Activated CD8-positive, alpha-beta memory T cell treated with anti-CD3 and anti-CD28 coated beads, Interleukin-2, amount 50 U/mL, for 1 hour (primary cell): ENCODE data around the gene RABGGTA.
"Not testable (repeated sequence)": the region's sequence is repeated elsewhere in the genome, so short reads cannot be mapped to it uniquely, and the experiment has no call there.

Experiments
- DNase-seq: peaks from one replicate; pipeline ENCODE4 v3.0.0-alpha.2; 2020; ENCODE audit errors: extremely low read depth

Gene RABGGTA

DNA sequence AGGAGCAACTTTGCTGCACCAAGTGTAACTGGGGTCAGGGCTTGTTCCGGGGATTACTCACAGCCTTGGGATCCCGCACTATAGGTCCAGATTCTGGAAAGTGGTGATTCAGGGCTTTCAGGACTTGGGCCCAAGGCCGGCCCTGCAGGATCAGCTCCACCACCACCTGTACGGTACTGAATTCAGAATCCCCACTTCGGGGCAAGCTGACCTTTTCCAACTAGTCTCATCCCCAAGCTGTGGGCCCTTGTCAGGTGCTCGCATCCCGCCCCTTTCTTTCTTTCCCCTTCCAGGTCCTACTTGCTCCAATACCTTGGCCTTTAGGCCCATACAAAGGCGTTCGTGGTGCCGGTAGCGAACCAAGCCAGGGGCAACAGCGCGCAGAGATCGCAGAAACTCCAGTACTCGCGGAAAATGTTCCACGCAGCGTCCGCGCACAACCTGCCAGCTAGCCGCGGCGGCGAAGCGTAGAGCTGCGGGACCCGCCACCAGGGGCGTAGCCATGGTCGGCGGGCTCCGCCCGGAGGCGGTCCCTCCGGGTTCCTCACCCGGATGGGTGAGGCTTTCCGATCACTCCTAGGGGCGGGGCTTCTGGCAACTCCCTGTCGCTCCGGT is 29.5 kb downstream of the RABGGTA start:
- peak; percentile 85 for DNase-seq

DNA sequence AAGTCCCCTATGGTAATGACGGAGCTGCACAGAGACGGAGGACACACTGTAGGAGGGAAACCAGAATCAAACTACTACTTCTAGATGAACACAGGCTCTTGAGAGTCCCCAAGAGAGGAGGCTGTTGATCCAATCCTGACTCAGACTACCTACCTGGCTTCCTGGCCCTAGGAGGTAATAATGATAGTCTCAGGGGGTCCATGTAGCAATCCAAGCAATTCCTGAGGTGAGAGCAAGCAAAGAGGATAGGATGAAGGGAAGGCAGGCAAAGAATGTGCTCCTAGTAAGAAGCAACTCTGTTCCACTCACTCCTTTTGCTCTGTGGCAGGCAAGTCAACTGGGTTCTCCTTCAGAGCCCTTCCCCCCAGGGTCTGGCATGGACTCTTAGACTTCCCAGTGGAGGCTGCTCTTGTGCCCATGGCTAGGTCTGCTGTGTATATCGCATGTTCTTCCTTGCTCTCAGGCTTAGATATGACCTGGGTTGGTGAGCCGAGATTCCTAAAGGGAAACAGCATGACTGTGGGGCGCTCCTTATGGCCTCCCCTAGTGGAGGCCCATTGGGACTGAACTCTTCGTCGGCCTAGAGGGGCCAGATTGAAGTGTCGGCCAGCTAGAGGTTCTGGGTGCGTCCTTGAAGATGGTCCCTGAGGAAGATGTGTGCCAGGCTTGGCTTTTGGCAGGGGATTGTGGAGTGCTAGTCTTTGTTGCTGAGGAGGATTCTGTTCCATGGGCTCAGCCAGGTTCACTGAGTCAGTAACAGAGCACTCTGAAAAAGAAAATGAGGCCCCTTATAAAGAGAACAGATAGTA is 31.1 kb downstream of the RABGGTA start:
- DNase-seq, result no peak

DNA sequence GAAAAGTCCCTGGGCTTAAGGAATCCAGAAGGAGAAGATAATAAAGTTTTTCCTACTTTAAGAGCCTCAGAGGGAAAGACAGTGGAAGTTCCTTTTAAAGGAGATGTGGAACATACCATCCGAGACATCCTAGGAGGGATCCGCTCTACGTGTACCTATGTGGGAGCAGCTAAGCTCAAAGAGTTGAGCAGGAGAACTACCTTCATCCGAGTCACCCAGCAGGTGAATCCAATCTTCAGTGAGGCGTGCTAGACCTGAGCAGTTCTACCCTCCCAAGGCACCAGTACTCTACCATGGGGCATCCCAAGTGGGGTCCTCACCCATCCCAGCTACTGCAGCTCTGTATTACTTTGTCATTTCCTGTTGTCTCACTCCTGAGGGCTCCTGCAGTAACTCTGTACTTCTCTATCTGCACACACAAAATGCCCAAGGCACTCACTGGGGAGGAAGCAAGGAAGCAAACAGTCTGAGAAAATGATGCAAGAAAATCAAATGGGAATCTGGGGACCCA is 32.8 kb downstream of the RABGGTA start:
- DNase-seq, result no peak

DNA sequence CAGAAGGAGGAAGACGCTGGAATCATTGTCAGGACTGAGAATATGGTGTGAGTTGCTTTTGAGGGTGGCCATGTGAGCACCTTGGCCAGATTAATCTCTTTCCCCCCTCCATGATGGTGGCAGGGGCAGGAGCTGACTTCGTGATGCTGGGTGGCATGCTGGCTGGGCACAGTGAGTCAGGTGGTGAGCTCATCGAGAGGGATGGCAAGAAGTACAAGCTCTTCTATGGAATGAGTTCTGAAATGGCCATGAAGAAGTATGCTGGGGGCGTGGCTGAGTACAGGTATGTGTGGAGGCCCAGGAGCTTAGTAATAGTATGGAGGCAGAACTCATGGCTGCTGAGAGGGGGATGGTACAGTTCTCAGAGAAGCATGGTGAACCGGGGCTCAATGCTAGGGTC is 33.3 kb downstream of the RABGGTA start:
- no peak for DNase-seq

DNA sequence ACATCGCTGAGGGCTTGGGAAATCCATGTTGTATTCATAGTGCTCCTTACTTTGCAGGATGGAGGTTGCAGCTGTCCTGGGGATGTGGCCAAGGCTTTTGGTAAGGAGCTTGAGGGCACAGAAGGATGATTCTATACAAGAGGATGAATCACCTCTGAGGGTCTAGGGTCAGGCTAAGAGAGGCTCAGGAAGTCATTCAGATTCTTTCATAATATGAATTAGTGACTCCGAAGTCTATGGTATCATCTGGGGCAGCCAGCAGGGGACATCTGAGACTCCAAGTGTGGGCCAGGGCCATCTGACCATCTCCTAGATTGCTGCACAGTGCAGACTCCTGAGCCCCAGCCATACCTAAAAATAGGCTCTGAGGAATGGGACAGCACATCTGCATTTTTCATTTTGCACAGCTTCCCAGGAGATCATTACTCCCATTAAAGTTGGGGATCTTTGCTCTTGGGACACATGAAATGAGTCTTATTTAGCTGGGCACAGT is 33.9 kb downstream of the RABGGTA start:
- DNase-seq, result no peak

DNA sequence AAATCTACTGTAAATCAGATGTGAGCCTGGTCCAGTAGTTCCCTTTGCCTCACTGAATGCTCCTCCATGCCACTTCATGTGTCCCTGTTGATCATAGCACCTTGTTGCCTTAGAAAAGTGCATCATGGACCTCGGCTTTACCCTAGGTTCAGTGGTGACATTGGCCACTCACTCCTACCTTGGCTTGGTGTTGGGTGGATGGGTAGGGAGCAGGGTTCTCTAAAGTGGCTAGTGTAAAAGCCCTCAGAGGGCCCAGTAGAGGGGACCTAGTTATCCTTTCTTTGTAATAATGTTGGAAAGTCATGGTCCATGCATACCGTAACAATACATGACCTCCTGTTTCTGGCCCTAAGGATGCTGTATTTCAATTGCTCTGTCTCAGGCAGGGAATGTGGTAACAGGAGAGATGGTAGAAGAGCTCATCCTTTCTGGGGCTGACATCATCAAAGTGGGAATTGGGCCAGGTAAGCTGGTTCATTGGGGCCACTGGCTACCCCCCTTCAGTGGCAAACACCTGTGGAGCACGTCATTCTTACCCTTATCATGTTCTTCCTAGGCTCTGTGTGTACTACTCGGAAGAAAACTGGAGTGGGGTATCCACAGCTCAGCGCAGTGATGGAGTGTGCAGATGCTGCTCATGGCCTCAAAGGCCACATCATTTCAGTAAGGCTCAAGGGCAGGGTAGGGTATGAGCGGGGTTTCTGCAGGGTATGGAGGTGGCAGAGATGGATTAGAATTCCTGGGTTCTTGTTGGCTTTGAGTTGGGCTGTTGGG is 34.5 kb downstream of the RABGGTA start:
- no peak for DNase-seq

DNA sequence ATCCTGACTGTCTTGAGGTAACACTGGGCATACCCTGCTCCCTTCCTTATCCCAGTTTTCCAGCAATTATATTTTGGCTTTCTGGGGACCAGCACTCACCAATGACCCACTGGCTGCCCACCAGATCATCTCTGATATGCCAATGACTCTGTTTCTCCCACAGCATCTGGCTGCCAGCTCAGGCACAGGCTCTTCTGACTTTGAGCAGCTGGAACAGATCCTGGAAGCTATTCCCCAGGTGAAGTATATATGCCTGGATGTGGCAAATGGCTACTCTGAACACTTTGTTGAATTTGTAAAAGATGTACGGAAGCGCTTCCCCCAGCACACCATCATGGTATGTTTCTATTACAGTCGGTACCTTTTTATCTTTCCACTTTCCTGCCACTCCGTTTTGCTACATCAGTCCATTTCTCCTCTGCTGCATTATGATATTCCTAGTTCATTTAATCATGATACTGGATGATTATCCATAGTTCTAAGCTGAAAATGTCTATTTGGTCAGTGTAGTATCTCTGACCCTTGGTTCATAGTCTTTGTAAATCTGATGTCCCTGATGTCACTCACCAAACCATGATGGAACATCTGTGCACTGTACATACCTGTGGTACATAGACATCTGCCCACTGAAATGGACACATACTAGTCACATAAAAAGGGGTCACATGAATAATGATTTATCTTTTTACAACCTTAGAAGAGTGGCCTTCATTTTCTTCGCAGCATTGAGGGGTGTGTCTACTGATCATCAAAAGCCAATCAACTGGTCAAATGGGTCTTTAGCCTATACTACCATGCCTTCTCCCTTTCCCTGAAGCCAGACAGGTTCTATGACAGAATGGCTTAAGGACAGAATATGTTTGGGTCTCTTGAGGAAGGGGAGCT is 35.4 kb downstream of the RABGGTA start:
- DNase-seq, result no peak

DNA sequence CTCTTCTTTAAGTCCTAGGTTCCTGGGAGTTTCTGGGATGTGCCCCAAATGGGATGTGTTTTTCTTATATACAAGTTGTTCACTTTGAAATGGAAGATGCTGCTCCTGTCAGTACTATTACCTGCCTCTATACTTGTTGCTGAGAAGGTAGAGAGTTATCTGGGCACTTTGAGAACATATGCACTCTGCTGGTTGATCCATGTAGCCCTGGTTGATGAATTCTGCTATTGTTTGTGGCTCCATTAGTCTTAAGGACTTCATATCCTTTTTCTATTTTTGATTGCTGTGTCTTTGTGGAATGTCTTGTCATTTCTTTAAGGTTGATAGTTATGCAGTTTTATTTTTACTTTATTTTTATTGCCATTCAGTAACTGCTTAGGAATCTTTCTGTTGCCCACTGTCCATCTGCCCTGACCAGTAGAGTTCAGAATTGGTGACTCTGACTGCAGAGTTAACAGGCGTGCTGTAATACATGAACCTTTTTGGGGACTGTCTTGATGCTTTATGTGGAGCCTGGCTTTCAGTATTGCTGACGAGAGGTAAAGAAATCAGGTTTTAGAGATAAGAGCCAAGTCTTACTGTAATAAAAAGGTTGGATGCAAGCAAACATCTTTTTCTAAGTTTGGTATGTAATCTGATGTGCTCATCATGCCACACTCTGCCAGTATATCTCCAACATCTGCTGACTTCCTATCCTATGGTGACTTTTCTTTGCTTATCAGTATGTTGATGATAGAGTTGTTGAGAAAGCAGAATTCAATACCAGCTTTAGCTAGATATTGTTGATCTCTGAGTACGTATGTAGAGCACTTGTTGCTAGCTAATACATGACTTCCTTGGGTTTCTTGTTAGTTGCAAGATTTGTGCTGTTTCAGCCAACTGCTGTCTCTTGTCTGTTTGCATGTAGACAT is 37.0 kb downstream of the RABGGTA start:
- no peak for DNase-seq

DNA sequence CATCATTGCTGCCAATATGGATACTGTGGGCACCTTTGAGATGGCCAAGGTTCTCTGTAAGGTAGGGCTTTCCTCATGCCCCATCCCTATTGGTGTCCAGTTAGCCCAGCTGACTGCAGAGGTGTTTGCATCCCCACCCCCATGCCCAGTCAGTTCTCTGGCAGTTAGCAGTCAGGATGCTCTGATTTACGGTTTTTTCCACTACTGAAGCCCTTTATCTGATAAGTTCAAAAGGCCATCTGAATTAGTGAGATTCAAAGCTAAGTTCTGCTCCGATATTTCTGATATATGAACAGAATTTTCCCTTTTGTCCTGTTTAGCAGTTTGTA is 37.9 kb downstream of the RABGGTA start:
- DNase-seq, result no peak

DNA sequence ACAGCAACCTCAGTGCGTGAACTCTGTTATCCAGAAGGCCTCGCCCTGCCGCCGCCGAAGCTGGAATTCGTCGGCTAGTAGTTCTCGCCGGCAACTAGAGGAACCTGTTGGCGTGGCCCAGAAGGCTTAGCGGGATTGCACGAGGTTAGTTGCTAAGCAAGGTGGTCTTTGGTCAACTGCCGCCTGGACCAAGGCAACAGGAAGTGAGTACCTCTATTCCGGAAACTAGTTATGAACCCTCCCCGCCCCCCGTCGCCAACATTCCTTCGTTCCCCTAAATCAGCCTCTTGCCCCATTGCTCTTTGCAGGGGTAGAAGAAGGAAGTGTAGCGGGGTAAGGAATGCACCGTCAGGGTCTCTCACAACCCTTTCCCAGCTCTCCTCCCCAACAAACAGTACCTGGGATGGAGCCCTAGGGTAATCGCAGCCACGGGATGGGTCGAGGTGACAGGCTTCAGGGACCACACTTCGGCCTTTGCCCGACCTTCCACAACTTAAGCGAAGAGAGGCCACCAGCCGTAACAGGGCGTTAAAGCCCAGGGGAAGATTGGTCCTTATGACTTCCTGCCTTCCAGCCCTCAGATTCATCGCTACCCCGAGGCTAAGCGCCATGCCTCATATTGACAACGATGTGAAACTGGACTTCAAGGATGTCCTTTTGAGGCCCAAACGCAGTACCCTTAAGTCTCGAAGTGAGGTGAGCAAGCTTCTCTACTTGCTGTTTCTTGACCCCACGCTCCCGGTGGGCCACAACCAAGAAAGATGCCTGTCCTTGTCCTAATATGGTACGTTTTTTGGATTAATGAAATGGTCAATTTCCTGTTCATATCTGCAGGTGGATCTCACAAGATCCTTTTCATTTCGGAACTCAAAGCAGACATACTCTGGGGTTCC is 38.5 kb downstream of the RABGGTA start, which contains the start of gene GMPR2:
Gene GMPR2 (plus strand): TSS at position 285 of the 893 bp plus-strand sequence. CDS start 325 bp downstream, at position 610.
- DNase-seq, result no peak

DNA sequence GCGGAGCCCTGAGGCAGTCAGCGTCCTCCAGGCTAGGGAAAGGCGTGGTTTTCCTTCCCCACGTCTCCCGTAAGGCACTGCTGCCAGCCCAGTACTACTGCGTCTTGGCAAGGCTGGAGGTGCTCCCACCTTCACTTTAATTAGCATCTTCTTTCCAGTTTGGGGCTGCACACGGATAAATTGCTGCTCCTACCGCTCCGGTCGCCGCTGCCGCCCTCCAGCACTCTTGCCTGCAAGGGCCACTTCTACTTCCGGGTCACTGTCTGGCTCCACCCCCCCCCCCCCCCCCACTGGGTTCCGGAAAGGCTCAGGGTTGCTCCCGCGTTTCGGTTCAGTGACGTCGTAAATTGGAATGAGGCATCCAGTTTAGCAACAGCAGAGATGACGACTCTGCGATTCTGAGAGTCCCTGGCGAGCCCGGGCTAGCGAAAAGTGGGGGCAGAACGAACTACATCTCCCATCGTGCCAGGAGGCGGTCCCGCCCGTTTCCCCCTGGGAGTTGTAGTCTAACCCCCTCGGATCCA is 39.2 kb downstream of the RABGGTA start, which contains the start of gene NEDD8:
Gene NEDD8 (minus strand): TSS at position 247 of the 524 bp plus-strand sequence. CDS start 100 bp downstream, at position 147.
- DNase-seq, result peak; percentile 68

DNA sequence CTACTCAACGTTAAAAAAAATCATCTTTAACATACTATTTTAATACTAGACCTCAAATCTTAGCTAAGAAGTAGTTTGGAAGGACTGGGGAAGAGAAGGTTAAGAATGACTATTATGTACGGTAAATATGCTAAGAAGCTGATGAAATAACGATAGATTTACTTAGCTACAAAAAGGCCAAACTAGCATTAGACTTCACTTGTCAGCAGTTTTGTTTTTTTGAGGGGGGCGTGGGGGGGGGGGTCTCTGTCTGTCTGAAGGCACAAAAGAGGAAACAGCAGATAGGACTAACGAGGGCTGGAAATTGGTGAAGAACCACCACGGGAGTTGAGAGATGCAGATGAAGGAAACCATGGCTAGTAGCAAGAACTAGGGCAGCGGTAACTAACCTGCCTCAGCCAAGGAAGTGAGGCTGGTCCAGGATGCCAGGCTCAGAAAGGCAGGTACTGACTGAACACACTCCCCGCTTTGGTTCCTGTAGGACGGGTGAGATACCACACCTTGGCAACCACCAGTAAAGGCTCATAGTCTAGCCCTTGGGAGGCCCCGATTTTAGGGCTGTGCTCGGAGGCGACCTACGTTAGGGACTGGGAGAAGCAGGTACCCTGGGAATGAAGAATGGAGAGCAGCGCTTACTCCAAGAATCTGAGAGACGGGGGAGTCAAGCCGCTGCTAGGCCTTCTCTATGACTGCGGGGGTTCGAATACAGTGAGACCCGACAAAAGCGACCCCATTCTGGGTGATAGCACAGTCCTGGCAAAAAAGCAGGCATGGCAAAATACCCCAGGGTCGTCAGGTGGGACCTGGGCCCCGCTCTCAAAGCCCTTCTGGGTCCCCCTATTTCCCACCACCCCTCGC is 39.9 kb downstream of the RABGGTA start:
- DNase-seq, result no peak

DNA sequence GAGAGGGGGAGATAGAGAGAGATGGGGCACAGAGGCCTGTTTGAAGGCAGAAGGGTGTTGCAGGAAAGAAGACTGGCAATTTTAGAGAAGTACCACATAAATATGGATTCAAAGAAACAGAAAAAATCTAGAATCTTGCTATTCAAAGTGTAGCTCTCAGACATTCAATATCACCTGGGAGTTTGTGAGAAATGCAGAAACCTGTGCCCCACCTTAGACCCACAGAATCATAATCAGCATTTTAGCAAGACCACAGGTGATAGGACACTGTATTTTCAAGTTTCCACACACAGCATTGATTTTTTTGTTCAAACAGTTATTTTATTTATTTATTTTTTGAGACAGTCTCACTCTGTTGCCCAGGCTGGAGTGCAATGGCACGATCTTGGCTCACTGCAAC is 42.5 kb downstream of the RABGGTA start:
- DNase-seq, result no peak

DNA sequence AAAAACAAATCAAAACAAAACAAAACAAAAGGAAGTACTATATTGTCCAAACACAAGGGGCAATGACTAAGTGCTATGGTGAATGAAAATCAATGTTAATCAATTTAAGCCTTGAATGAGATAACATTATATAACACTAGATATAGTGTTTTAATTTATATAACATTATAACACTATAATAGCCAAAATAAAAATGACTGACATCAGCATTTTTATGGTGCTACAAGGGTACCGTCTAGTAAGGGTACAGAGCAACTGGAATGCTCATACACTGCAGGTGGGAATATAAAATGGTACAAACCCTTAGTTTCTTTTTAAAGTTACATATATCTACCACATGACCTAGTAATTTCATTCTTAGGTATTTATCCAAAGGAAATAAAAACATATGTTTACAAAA is 44.9 kb downstream of the RABGGTA start:
- no peak for DNase-seq

DNA sequence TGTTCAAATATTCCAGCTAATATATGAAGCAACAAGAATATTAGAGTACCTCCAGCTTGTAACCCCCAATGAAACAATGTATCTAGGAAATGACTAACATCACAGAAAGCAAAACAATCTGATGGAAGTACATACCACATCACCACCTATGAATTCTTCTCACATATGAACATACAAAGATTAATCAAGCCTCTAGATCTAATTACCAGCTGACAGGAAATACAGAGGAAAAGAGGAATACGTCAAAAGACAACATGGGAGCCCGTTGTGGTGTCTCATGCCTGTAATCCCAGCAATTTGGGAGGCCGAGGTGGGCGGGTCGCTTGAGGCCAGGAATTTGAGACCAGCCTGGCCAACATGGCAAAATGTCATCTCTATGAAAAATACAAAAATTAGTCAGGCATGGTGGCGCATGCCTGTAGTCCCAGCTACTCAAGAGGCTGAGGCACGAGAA is 46.8 kb downstream of the RABGGTA start:
- DNase-seq, result no peak

DNA sequence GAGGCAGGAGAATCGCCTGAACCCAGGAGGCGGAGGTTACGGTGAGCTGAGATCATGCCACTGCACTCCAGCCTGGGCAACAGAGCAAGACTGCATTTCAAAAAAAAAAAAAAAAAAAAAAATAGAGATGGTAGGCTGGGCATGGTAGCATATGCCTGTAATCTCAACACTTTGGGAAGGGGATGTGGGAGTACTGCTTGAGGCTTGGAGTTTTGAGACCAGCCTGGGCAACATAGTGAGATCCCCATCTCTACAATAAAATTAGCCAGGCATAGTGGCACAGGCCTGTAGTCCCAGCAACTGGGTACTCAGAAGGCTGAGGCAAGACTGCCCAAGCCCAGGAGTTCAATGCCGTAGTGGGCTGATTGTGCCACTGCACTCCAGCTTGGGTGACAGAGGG is 48.4 kb downstream of the RABGGTA start:
- DNase-seq, result not testable (repeated sequence)

DNA sequence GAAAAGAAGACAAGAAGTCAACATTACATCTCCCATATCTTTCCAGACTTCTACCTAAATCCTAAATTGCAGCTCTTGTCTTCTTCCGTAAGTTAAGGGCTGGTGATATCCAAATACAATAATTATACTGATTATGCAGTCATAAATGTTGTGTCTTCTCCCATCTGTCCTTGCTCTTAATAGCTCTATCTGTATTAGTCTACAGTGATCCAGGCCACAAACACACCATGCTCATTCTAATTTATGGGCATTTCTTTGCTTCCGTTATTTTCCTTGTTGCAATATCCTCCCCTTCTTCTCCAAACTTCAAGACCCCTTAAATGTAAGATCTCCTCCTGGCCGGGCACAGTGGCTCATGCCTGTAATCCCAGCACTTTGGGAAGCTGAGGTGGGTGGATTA is 51.9 kb downstream of the RABGGTA start:
- DNase-seq, result no peak

DNA sequence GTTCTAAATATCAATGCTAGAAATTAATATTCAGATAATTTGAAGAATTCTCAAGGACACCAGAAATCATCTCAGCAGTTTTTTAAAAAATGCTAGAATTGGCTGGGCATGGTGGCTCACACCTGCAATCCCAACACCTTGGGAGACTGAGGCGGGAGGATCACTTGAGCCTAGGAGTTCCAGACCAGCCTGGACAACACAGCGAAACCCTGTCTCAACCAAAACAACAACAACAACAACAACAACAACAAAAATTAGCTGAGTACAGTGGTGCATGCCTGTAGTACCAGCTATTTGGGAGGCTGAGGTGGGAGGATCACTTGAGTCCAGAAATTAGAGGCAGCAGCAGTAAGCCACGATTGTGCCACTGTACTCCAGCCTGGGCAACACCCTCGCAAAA is 52.3 kb downstream of the RABGGTA start:
- no peak for DNase-seq
